HEK293 (cell line): ENCODE data around the gene BRF1.

Source experiments
- RBAK ChIP-seq: fragments of 450-650 bp; formaldehyde crosslinking; IDR thresholded peaks from 2 replicates; pipeline ENCODE4 v1.5.1; 2016; ENCODE audit warnings: missing biosample characterization, missing genetic modification characterization
- ZFP3 ChIP-seq: fragments of 450-650 bp; formaldehyde crosslinking; IDR thresholded peaks from 2 replicates; pipeline ENCODE4 v1.5.1; 2016; ENCODE audit warnings: low read depth, missing biosample characterization, missing genetic modification characterization
- ZFP41 ChIP-seq: fragments of 450-650 bp; formaldehyde crosslinking; IDR thresholded peaks from 2 replicates; pipeline ENCODE4 v1.5.1; 2016; ENCODE audit warnings: missing biosample characterization, missing genetic modification characterization, borderline replicate concordance
- ZNF112 ChIP-seq: fragments of 450-650 bp; formaldehyde crosslinking; IDR thresholded peaks from 2 replicates; pipeline ENCODE4 v1.5.0; 2017; ENCODE audit warnings: missing biosample characterization, missing genetic modification characterization
- ZNF184 ChIP-seq: fragments of 450-650 bp; IDR thresholded peaks from 2 replicates; pipeline ENCODE4 v1.5.1; 2018; ENCODE audit warnings: missing biosample characterization, mild to moderate bottlenecking, missing genetic modification characterization
- ZNF561 ChIP-seq: fragments of 450-650 bp; IDR thresholded peaks from 2 replicates; pipeline ENCODE4 v1.5.1; 2018; ENCODE audit warnings: missing biosample characterization, missing genetic modification characterization, borderline replicate concordance
- ZNF837 ChIP-seq: fragments of 450-650 bp; formaldehyde crosslinking; IDR thresholded peaks from 2 replicates; pipeline ENCODE4 v1.5.1; 2016; ENCODE audit warnings: missing biosample characterization, missing genetic modification characterization
- TF ChIP-seq, protein P1 (sequence below): fragments of 450-650 bp; formaldehyde crosslinking; IDR thresholded peaks from 2 replicates; pipeline ENCODE4 v1.5.1; 2016; ENCODE audit warnings: missing biosample characterization, missing genetic modification characterization
- TF ChIP-seq, protein P2 (sequence below): fragments of 450-650 bp; formaldehyde crosslinking; IDR thresholded peaks from 2 replicates; pipeline ENCODE4 v1.5.1; 2016; ENCODE audit warnings: missing biosample characterization, missing genetic modification characterization, low read depth
- TF ChIP-seq, protein P3 (sequence below): fragments of 450-650 bp; formaldehyde crosslinking; conservative IDR thresholded peaks from 2 replicates; pipeline ENCODE4 v1.5.1; 2016; ENCODE audit warnings: low read depth, missing biosample characterization, missing genetic modification characterization
- TF ChIP-seq, protein P4 (sequence below): fragments of 450-650 bp; formaldehyde crosslinking; IDR thresholded peaks from 2 replicates; pipeline ENCODE4 v1.5.1; 2016; ENCODE audit warnings: missing biosample characterization, missing genetic modification characterization

DNA sequence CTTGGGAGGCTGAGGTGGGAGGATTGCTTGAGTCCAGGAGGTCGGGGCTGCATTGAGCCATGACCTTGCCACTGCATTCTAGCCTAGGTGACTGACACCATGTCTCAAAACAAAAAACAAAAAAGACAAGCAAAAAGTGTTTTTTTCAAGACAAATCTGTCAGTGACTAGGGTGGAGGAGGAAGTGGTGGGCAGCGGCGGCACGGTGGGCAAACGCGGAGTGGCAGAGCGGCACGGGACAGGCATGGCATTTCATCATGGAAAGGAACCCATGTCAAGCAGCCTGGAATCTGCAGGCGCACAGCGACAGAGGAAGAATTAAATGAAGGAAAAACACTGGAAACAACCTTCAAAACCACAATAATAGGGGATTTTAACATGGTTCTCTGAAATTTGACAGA is 56.5 kb downstream of the BRF1 start:
- TF ChIP-seq ZNF112 (no peak), ZNF561 (tag by site-specific recombination) (no peak), ZNF837 (no peak), RBAK (tag by site-specific recombination) (no peak), ZFP3 (no peak), ZFP41 (tag by site-specific recombination) (no peak), ZNF184 (tag by site-specific recombination) (no peak)
- TF ChIP-seq, protein P1, sequence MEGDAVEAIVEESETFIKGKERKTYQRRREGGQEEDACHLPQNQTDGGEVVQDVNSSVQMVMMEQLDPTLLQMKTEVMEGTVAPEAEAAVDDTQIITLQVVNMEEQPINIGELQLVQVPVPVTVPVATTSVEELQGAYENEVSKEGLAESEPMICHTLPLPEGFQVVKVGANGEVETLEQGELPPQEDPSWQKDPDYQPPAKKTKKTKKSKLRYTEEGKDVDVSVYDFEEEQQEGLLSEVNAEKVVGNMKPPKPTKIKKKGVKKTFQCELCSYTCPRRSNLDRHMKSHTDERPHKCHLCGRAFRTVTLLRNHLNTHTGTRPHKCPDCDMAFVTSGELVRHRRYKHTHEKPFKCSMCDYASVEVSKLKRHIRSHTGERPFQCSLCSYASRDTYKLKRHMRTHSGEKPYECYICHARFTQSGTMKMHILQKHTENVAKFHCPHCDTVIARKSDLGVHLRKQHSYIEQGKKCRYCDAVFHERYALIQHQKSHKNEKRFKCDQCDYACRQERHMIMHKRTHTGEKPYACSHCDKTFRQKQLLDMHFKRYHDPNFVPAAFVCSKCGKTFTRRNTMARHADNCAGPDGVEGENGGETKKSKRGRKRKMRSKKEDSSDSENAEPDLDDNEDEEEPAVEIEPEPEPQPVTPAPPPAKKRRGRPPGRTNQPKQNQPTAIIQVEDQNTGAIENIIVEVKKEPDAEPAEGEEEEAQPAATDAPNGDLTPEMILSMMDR (tag by site-specific recombination), result no peak
- TF ChIP-seq, protein P2, sequence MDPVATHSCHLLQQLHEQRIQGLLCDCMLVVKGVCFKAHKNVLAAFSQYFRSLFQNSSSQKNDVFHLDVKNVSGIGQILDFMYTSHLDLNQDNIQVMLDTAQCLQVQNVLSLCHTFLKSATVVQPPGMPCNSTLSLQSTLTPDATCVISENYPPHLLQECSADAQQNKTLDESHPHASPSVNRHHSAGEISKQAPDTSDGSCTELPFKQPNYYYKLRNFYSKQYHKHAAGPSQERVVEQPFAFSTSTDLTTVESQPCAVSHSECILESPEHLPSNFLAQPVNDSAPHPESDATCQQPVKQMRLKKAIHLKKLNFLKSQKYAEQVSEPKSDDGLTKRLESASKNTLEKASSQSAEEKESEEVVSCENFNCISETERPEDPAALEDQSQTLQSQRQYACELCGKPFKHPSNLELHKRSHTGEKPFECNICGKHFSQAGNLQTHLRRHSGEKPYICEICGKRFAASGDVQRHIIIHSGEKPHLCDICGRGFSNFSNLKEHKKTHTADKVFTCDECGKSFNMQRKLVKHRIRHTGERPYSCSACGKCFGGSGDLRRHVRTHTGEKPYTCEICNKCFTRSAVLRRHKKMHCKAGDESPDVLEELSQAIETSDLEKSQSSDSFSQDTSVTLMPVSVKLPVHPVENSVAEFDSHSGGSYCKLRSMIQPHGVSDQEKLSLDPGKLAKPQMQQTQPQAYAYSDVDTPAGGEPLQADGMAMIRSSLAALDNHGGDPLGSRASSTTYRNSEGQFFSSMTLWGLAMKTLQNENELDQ (tag by site-specific recombination), result no peak
- TF ChIP-seq, protein P3, sequence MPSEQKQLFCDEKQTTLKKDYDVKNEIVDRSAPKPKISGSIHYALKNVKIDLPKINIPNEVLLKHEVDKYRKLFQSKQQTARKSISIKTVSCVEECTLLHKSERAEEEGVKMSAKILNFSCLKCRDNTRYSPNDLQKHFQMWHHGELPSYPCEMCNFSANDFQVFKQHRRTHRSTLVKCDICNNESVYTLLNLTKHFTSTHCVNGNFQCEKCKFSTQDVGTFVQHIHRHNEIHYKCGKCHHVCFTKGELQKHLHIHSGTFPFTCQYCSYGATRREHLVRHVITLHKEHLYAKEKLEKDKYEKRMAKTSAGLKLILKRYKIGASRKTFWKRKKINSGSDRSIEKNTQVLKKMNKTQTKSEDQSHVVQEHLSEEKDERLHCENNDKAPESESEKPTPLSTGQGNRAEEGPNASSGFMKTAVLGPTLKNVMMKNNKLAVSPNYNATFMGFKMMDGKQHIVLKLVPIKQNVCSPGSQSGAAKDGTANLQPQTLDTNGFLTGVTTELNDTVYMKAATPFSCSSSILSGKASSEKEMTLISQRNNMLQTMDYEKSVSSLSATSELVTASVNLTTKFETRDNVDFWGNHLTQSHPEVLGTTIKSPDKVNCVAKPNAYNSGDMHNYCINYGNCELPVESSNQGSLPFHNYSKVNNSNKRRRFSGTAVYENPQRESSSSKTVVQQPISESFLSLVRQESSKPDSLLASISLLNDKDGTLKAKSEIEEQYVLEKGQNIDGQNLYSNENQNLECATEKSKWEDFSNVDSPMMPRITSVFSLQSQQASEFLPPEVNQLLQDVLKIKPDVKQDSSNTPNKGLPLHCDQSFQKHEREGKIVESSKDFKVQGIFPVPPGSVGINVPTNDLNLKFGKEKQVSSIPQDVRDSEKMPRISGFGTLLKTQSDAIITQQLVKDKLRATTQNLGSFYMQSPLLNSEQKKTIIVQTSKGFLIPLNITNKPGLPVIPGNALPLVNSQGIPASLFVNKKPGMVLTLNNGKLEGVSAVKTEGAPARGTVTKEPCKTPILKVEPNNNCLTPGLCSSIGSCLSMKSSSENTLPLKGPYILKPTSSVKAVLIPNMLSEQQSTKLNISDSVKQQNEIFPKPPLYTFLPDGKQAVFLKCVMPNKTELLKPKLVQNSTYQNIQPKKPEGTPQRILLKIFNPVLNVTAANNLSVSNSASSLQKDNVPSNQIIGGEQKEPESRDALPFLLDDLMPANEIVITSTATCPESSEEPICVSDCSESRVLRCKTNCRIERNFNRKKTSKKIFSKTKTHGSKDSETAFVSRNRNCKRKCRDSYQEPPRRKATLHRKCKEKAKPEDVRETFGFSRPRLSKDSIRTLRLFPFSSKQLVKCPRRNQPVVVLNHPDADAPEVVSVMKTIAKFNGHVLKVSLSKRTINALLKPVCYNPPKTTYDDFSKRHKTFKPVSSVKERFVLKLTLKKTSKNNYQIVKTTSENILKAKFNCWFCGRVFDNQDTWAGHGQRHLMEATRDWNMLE (tag by site-specific recombination), result no peak
- TF ChIP-seq, protein P4, sequence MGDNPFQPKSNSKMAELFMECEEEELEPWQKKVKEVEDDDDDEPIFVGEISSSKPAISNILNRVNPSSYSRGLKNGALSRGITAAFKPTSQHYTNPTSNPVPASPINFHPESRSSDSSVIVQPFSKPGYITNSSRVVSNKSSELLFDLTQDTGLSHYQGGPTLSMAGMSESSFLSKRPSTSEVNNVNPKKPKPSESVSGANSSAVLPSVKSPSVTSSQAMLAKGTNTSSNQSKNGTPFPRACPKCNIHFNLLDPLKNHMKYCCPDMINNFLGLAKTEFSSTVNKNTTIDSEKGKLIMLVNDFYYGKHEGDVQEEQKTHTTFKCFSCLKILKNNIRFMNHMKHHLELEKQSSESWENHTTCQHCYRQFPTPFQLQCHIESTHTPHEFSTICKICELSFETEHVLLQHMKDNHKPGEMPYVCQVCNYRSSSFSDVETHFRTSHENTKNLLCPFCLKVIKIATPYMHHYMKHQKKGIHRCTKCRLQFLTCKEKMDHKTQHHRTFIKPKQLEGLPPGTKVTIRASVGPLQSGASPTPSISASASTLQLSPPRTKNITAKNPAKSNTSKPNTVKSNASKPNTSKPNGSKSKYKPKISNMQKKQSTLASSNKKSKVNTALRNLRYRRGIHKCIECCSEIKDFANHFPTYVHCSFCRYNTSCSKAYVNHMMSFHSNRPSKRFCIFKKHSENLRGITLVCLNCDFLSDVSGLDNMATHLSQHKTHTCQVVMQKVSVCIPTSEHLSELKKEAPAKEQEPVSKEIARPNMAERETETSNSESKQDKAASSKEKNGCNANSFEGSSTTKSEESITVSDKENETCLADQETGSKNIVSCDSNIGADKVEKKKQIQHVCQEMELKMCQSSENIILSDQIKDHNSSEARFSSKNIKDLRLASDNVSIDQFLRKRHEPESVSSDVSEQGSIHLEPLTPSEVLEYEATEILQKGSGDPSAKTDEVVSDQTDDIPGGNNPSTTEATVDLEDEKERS (tag by site-specific recombination), result no peak
